Smooth muscle cell (in vitro differentiated cells): Measurements from ENCODE around the gene LRRC7. TPM values are rescaled to one million over a fixed set of nuclear protein-coding genes. Genes with fewer than 3 reads are reported as not detected.

Source experiments
- DNase-seq: peaks from one replicate; lab custom pipeline; 2025; ENCODE audit not compliant: unreplicated experiment; lab: John Stamatoyannopoulos, UW
- H2AFZ ChIP-seq: fragments of 200-600 bp; sonication (generic); 2 replicates; pipeline ENCODE4 v1.6.0; 2016; ENCODE audit warnings: antibody characterized with exemption, low read depth, mild to moderate bottlenecking
- H3F3A ChIP-seq: fragments of 200-600 bp; sonication (generic); 2 replicates; pipeline ENCODE4 v1.6.0; 2017; ENCODE audit warnings: antibody characterized with exemption, low read depth
- H3K27ac ChIP-seq: fragments of 200-600 bp; sonication (generic); 2 replicates; pipeline ENCODE4 v1.5.1; 2016; ENCODE audit warnings: low read depth, mild to moderate bottlenecking
- H3K27me3 ChIP-seq: fragments of 200-600 bp; sonication (generic); 2 replicates; pipeline ENCODE4 v1.6.1; 2016; ENCODE audit warnings: low read depth, mild to moderate bottlenecking
- H3K36me3 ChIP-seq: fragments of 200-600 bp; sonication (generic); 2 replicates; pipeline ENCODE4 v1.5.1; 2016; ENCODE audit warnings: low read depth
- H3K4me1 ChIP-seq: fragments of 200-600 bp; sonication (generic); 2 replicates; pipeline ENCODE4 v1.5.1; 2016; ENCODE audit warnings: low read depth
- H3K4me2 ChIP-seq: fragments of 200-600 bp; sonication (generic); 2 replicates; pipeline ENCODE4 v1.6.0; 2016; ENCODE audit warnings: mild to moderate bottlenecking
- H3K4me3 ChIP-seq: fragments of 200-600 bp; sonication (generic); 2 replicates; pipeline ENCODE4 v1.5.1; 2016; ENCODE audit warnings: mild to moderate bottlenecking
- H3K79me2 ChIP-seq: fragments of 200-600 bp; sonication (generic); 2 replicates; pipeline ENCODE4 v1.6.0; 2016; ENCODE audit warnings: low read depth, mild to moderate bottlenecking
- H3K9ac ChIP-seq: fragments of 200-600 bp; sonication (generic); 2 replicates; pipeline ENCODE4 v1.6.0; 2016; ENCODE audit warnings: low read depth
- H3K9me3 ChIP-seq: fragments of 200-600 bp; sonication (generic); replicated peaks from 2 replicates; pipeline ENCODE4 v1.5.1; 2016; ENCODE audit warnings: low read depth
- H4K20me1 ChIP-seq: fragments of 200-600 bp; sonication (generic); 2 replicates; pipeline ENCODE4 v1.6.0; 2016; ENCODE audit warnings: low read depth
- WGBS: methylation state at CpG from one replicate; pipeline ENCODE4 v1.1.7; 2016; ENCODE audit warnings: low lambda C conversion rate; 5-methylcytosine and 5-hydroxymethylcytosine counted together
- polyA plus RNA-seq: library from polyadenylated mRNA; unstranded; fragments of >200 nt; fragmentation: Nextera tagmentation; extraction: Ambion mirVana; gene quantifications from 2 replicates; pipeline ENCODE4 v1.2.1, GENCODE V29; 2016
- total RNA-seq: library from RNA; depleted of rRNA; stranded (reverse); fragments of >200 nt; gene quantifications from 2 replicates; pipeline ENCODE4 v1.2.3, GENCODE V29; 2014
- TF ChIP-seq, protein P1 (sequence below): fragments of 200-600 bp; sonication (generic); IDR thresholded peaks from 2 replicates; pipeline ENCODE4 v1.5.1; 2017; ENCODE audit warnings: borderline replicate concordance, mild to moderate bottlenecking, antibody characterized with exemption; ENCODE audit not compliant: insufficient read depth, poor library complexity, severe bottlenecking

The LRRC7 gene
- total and polyA plus RNA-seq, 2 experiments from 2014 or later: 0.04 to 0.06 TPM

GRCh38 chr1:69739251-69739605, 171.5 kb downstream of the LRRC7 start:
- WGBS: 17% methylated on average over 1 of the region's 1 CpG
- H3K36me3 ChIP-seq: no peaks in the 10 kb centered on the region
- H3F3A ChIP-seq: no peaks in the 10 kb centered on the region
- H3K4me3 ChIP-seq: no peak overlapping the region
- no peaks in the 10 kb centered on the region for H4K20me1 ChIP-seq
- peak overlapping the region; percentile 51 for H3K27ac ChIP-seq
- no peaks in the 10 kb centered on the region for H3K9me3 ChIP-seq
- H3K4me2 ChIP-seq: peak overlapping the region; percentile 38
- DNase-seq: no peak
- TF ChIP-seq, protein P1, sequence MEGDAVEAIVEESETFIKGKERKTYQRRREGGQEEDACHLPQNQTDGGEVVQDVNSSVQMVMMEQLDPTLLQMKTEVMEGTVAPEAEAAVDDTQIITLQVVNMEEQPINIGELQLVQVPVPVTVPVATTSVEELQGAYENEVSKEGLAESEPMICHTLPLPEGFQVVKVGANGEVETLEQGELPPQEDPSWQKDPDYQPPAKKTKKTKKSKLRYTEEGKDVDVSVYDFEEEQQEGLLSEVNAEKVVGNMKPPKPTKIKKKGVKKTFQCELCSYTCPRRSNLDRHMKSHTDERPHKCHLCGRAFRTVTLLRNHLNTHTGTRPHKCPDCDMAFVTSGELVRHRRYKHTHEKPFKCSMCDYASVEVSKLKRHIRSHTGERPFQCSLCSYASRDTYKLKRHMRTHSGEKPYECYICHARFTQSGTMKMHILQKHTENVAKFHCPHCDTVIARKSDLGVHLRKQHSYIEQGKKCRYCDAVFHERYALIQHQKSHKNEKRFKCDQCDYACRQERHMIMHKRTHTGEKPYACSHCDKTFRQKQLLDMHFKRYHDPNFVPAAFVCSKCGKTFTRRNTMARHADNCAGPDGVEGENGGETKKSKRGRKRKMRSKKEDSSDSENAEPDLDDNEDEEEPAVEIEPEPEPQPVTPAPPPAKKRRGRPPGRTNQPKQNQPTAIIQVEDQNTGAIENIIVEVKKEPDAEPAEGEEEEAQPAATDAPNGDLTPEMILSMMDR: no peak
- no peak overlapping the region for H3K9ac ChIP-seq
- H3K4me1 ChIP-seq: peaks cover 15% of the 10 kb centered on the region
- H3K27me3 ChIP-seq: no peaks in the 10 kb centered on the region
- no peaks in the 10 kb centered on the region for H3K79me2 ChIP-seq
- H2AFZ ChIP-seq: no peak overlapping the region

DNA sequence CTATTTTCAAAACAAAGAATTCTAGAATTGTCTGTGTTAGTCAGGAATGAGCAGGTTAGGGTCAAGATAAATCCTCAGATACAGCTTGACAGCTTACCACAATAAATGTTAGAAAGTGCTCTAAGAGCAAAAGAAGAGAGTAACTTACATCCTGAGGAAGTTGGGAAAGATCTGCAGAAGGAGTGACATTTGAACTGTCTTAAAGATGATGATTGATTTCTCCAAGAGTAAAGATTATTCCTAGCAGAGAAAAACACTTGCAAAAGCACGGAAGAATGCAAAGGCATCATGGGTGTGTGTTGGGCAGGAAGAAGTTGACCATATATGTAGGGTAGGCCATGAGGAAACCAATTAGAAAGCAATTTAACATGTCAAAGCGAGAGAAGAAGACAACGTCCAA, 175.4 kb downstream of the LRRC7 start:
- Histone ChIP-seq H3K4me3 (no peak overlapping the region), H3F3A (no peaks in the 10 kb centered on the region), H3K9ac (no peak overlapping the region), H3K4me2 (no peak overlapping the region), H3K36me3 (no peaks in the 10 kb centered on the region), H4K20me1 (no peaks in the 10 kb centered on the region), H2AFZ (no peak overlapping the region), H3K9me3 (no peaks in the 10 kb centered on the region), H3K27ac (no peak overlapping the region), H3K79me2 (no peaks in the 10 kb centered on the region), H3K4me1 (peaks cover 15% of the 10 kb centered on the region), H3K27me3 (no peaks in the 10 kb centered on the region)
- WGBS: 66% methylated on average over 3 of the region's 3 CpGs
- no peak for DNase-seq
- TF ChIP-seq, protein P1: no peak

- Histone ChIP-seq H3K27ac (no peak overlapping the region), H2AFZ (no peak overlapping the region), H3K9ac (no peak overlapping the region), H3K36me3 (no peaks in the 10 kb centered on the region), H3K9me3 (no peaks in the 10 kb centered on the region), H3K4me3 (no peak overlapping the region), H3K79me2 (no peaks in the 10 kb centered on the region), H3K4me1 (peaks cover 7% of the 10 kb centered on the region), H3F3A (no peaks in the 10 kb centered on the region), H4K20me1 (no peaks in the 10 kb centered on the region), H3K27me3 (no peaks in the 10 kb centered on the region), H3K4me2 (no peak overlapping the region)
- WGBS: 91% methylated on average over 2 of the region's 2 CpGs
- TF ChIP-seq, protein P1: no peak
- DNase-seq: no peak
These were observed 176.7 kb downstream of the LRRC7 start for GRCh38 chr1:69744381-69744780.

GRCh38 chr1:69747207-69747606, 179.5 kb downstream of the LRRC7 start:
- 70% methylated on average over 2 of the region's 2 CpGs for WGBS
- Histone ChIP-seq H2AFZ (no peak overlapping the region), H3K27ac (no peak overlapping the region), H3K9me3 (no peaks in the 10 kb centered on the region), H3K36me3 (no peaks in the 10 kb centered on the region), H3K79me2 (no peaks in the 10 kb centered on the region), H3K27me3 (no peaks in the 10 kb centered on the region), H3K4me1 (no peaks in the 10 kb centered on the region), H3K4me3 (no peak overlapping the region), H3K9ac (no peak overlapping the region), H4K20me1 (no peaks in the 10 kb centered on the region), H3K4me2 (no peak overlapping the region), H3F3A (no peaks in the 10 kb centered on the region)
- TF ChIP-seq, protein P1: no peak
- no peak for DNase-seq
